ENCODE measurements around the gene C14orf93.
"Not testable (repeated sequence)": the region's sequence is repeated elsewhere in the genome, so short reads cannot be mapped to it uniquely, and the experiment has no call there.

GRCh38 chr14:22965916-22966782 is 43.8 kb downstream of the C14orf93 start:
- TF ChIP-seq POLR2A (IDR thresholded peaks at IDR 0.05; ENCODE audit: low read length); GATA1 (IDR thresholded peaks at IDR 0.05; ENCODE audit: low read depth, low read length): not testable (repeated sequence)
